A204.1 (cell line): Measurements from ENCODE around the gene SLITRK3.
A peak's percentile ranks its signal among the peaks of the same experiment; 100 is the strongest.
"Not testable (repeated sequence)": the region's sequence is repeated elsewhere in the genome, so short reads cannot be mapped to it uniquely, and the experiment has no call there.

ENCODE experiments used
- FAIRE-seq: peaks from 2 replicates; lab custom pipeline; 2012; peaks lifted over from hg19 to GRCh38; lab: Jason Lieb, UNC

The SLITRK3 gene

GRCh38 chr3:165191491-165191890 is 4.7 kb downstream of the SLITRK3 start:
- FAIRE-seq = no peak

- no peak for FAIRE-seq
These were observed 7.7 kb downstream of the SLITRK3 start for GRCh38 chr3:165188452-165188851.

- peak; percentile 65 for FAIRE-seq
These were observed 10.4 kb downstream of the SLITRK3 start for GRCh38 chr3:165185707-165186327.

GRCh38 chr3:165181556-165181955 is 14.6 kb downstream of the SLITRK3 start:
- no peak for FAIRE-seq

- no peak for FAIRE-seq
These were observed 25.9 kb downstream of the SLITRK3 start for GRCh38 chr3:165170236-165170635.

GRCh38 chr3:165169368-165169767 is 26.8 kb downstream of the SLITRK3 start:
- no peak for FAIRE-seq

- FAIRE-seq = peak; percentile 60
These were observed 33.3 kb downstream of the SLITRK3 start for GRCh38 chr3:165162883-165163282.

GRCh38 chr3:165159760-165160421 is 36.3 kb downstream of the SLITRK3 start:
- FAIRE-seq = no peak

GRCh38 chr3:165158011-165158410 is 38.2 kb downstream of the SLITRK3 start:
- FAIRE-seq = no peak

- no peak for FAIRE-seq
These were observed 39.3 kb downstream of the SLITRK3 start for GRCh38 chr3:165156757-165157420.

- FAIRE-seq = no peak
These were observed 47.2 kb downstream of the SLITRK3 start for GRCh38 chr3:165148876-165149441.

- FAIRE-seq = no peak
These were observed 51.9 kb downstream of the SLITRK3 start for GRCh38 chr3:165144271-165144670.

- FAIRE-seq = not testable (repeated sequence)
These were observed 56.3 kb downstream of the SLITRK3 start for GRCh38 chr3:165139918-165140317.
